ENCODE results near the gene SUCLG2. TPM values are rescaled to one million over a fixed set of nuclear protein-coding genes. Genes with fewer than 3 reads are reported as not detected.
A peak's percentile ranks its signal among the peaks of the same experiment; 100 is the strongest.

Gene SUCLG2
- total RNA-seq, 4 donors from 2014 or later: 55.2 to 69.3 (median 63.4) TPM

DNA sequence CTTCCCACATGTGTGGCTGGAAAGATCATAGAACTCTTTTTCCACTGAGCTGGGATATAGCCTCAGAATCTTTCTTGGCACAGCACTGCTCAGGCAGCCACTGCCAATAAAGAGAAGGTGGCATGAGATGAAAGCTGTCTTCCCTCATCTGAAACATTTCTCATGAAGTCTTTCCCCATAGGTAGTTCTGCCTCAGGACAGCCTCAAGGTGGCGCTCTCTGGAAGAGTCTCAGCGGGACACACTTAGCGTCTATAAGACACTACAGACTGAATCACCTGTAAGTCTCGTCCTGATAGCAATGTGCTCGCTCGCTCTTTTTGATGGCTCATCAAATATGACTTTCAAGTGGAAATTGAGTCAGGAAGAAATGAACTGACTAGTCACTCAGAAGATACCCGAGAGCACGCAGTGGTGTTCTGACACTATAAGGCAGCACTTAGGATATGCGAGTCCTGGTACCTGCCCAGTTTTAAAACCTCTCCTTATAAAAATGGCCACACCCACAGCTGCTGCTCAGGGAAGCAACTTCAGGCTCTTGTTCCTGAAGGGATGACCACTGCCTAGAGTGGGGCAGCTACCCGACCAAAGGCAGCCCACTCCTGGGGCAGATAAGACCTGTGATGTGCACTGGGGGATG is 269.5 kb downstream of the SUCLG2 start:
- no peak overlapping the region for H3K27ac ChIP-seq (replicated peaks in 1 of 4)
- DNase-seq (ENCODE audit: extremely low spot score): no peak
- no peaks in the 10 kb centered on the region for H3K9me3 ChIP-seq
- no peak overlapping the region for H3K4me3 ChIP-seq
- intact Hi-C loops (cut with DNase I): no loop called here
- peaks cover 8 to 26% (median 12%) of the 10 kb centered on the region in 4 donors for H3K4me1 ChIP-seq
- no peaks in the 10 kb centered on the region for H3K36me3 ChIP-seq
- H3K27me3 ChIP-seq: no peaks in the 10 kb centered on the region
- TF ChIP-seq, protein P1, sequence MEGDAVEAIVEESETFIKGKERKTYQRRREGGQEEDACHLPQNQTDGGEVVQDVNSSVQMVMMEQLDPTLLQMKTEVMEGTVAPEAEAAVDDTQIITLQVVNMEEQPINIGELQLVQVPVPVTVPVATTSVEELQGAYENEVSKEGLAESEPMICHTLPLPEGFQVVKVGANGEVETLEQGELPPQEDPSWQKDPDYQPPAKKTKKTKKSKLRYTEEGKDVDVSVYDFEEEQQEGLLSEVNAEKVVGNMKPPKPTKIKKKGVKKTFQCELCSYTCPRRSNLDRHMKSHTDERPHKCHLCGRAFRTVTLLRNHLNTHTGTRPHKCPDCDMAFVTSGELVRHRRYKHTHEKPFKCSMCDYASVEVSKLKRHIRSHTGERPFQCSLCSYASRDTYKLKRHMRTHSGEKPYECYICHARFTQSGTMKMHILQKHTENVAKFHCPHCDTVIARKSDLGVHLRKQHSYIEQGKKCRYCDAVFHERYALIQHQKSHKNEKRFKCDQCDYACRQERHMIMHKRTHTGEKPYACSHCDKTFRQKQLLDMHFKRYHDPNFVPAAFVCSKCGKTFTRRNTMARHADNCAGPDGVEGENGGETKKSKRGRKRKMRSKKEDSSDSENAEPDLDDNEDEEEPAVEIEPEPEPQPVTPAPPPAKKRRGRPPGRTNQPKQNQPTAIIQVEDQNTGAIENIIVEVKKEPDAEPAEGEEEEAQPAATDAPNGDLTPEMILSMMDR (IDR thresholded peaks at IDR 0.05): peak in 1 of 3 experiments; percentile 34
- TF ChIP-seq POLR2A (IDR thresholded peaks at IDR 0.05; ENCODE audit: low read depth): no peak
- 79% methylated on average over 10 of the region's 10 CpGs for WGBS

DNA sequence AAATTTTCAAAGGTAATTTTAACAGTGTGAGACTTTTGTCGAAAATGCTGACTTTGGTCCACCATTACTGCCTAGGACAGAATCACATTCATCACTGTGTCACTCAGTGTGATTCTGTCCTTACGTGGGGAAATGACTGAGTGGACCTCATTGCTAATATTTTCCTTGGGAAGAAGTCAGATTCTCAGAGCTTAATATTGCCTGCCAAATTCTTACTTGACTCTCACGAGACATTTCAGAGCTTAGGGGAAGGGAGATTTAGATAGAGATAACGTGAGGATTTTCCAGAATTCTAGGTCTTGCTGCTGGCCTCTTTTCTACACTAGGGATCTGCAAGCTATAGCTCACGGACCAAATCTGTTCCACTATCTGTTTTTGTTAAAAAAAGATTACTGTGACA is 270.4 kb downstream of the SUCLG2 start:
- Histone ChIP-seq H3K9me3 (no peaks in the 10 kb centered on the region), H3K36me3 (no peaks in the 10 kb centered on the region), H3K4me1 (peaks cover 8 to 26% (median 12%) of the 10 kb centered on the region in 4 donors), H3K4me3 (no peak overlapping the region), H3K27ac (replicated peaks in 1 of 4) (no peak overlapping the region), H3K27me3 (no peaks in the 10 kb centered on the region)
- intact Hi-C loops (cut with DNase I): no loop called here
- 58% methylated on average over 5 of the region's 5 CpGs for WGBS
- DNase-seq (ENCODE audit: extremely low spot score): no peak
- no peak for TF ChIP-seq POLR2A (IDR thresholded peaks at IDR 0.05; ENCODE audit: low read depth)
- TF ChIP-seq POLR2AphosphoS5 (IDR thresholded peaks at IDR 0.05): no peak
- TF ChIP-seq, protein P1 (IDR thresholded peaks at IDR 0.05): no peak
- no peak for TF ChIP-seq EP300 (IDR thresholded peaks at IDR 0.05)

DNA sequence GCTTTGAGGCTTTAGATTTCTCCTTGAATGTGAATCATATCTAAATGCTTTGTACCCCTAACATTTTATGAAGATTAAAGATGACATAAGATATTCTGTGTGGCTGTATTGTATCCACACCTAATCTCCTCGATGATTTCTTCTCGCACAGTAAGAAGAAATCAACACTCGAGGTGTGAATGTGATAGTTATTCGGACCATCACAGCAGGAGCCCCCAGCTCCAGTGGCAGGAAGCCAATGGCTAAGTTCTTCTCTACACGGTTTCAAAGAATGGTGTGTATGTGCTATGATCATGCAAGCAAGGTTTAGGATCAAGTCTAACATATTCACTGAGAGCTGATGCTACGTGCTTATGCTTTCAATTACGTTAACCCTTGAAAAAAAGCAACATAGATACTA is 271.0 kb downstream of the SUCLG2 start:
- H3K36me3 ChIP-seq: no peaks in the 10 kb centered on the region
- H3K27ac ChIP-seq (replicated peaks in 1 of 4): no peak overlapping the region
- DNase-seq (ENCODE audit: extremely low spot score): no peak
- H3K4me1 ChIP-seq: peaks cover 8 to 26% (median 12%) of the 10 kb centered on the region in 4 donors
- no peaks in the 10 kb centered on the region for H3K27me3 ChIP-seq
- no peaks in the 10 kb centered on the region for H3K9me3 ChIP-seq
- whole genome bisulfite sequencing: 71% methylated on average over 7 of the region's 7 CpGs
- no peak overlapping the region for H3K4me3 ChIP-seq
- TF ChIP-seq POLR2AphosphoS5 (IDR thresholded peaks at IDR 0.05): no peak
- TF ChIP-seq POLR2A (IDR thresholded peaks at IDR 0.05; ENCODE audit: low read depth): no peak
- TF ChIP-seq, protein P1 (IDR thresholded peaks at IDR 0.05): no peak
- no peak for TF ChIP-seq EP300 (IDR thresholded peaks at IDR 0.05)
- intact Hi-C loops (cut with DNase I): no loop called here

DNA sequence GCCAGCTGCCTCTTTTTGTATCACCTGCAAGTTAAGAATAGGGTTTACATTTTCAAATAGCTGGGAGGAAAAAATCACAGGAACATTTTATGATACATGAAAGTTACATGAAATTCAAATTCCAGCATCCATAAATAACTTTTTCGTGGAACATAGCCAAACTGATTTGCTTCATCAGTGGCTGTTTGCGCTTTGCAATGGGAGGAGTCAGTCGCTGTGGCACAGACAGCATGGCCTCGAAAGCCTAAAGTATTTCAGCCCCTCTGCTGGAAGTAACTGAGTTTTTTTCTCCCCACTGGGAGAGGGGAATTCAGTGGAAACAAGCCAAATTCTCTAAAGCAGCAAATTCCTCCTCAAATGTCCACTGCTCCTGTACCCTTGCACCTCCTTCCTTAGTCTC is 271.9 kb downstream of the SUCLG2 start:
- Histone ChIP-seq H3K4me1 (peaks cover 8 to 26% (median 12%) of the 10 kb centered on the region in 4 donors), H3K9me3 (no peaks in the 10 kb centered on the region), H3K4me3 (no peak overlapping the region), H3K36me3 (no peaks in the 10 kb centered on the region), H3K27ac (replicated peaks in 1 of 4) (no peak overlapping the region), H3K27me3 (no peaks in the 10 kb centered on the region)
- TF ChIP-seq POLR2AphosphoS5 (IDR thresholded peaks at IDR 0.05): no peak
- DNase-seq (ENCODE audit: extremely low spot score): no peak
- intact Hi-C loops (cut with DNase I): no loop called here
- WGBS: 70% methylated on average over 4 of the region's 4 CpGs

DNA sequence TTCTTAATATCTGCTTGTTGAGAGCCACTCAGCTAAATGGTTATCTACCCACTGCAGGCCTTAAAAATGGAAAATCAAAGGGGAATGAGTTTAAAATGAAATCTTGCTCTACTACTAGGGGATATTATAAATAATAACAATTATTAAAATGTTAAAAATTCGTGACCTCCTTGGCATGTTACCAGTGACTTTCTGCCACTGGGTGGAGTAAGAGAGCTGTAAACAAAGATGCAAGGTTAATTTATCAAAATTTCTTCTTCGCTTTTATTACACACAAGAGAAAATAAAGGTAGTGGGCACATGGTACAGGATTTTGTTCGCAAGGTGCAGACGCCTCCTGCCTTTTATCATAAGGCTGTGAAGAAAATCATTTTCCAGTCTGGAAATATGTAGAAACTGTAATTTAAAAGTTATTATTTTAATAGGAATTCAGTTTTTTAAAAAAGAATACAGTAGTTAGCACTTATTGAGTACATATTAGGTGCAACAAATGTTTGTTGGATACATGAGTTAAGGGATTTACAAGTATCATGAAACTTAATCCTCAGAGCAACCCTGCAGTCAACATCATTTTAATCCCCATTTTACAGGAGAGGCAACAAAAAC is 272.6 kb downstream of the SUCLG2 start:
- 57% methylated on average over 4 of the region's 4 CpGs for WGBS
- TF ChIP-seq POLR2A (IDR thresholded peaks at IDR 0.05; ENCODE audit: low read depth): no peak
- no peak for TF ChIP-seq EP300 (IDR thresholded peaks at IDR 0.05)
- TF ChIP-seq, protein P1 (IDR thresholded peaks at IDR 0.05): peak; percentile 39 to 69 (median 61)
- no peak for TF ChIP-seq POLR2AphosphoS5 (IDR thresholded peaks at IDR 0.05)
- Histone ChIP-seq H3K27ac (replicated peaks in 1 of 4) (no peak overlapping the region), H3K4me3 (no peak overlapping the region), H3K27me3 (no peaks in the 10 kb centered on the region), H3K36me3 (no peaks in the 10 kb centered on the region), H3K4me1 (peaks cover 8 to 26% (median 12%) of the 10 kb centered on the region in 4 donors), H3K9me3 (no peaks in the 10 kb centered on the region)
- intact Hi-C loops (cut with DNase I): no loop called here
- no peak for DNase-seq (ENCODE audit: extremely low spot score)
